HAP-1 (cell line): ENCODE measurements around the gene HDGFL3.

ENCODE experiments used
- DNase-seq, 2 experiments: peaks; one replicate each; pipeline ENCODE4 v3.0.0-alpha.2; 2016 to 2020; ENCODE audit warnings: low spot score in 2 of 2
- H3K27me3 ChIP-seq: fragments of 250-450 bp; sonication (Bioruptor Pico); 2 replicates; pipeline ENCODE4 v1.5.1; 2020; ENCODE audit warnings: low read depth, mild to moderate bottlenecking, moderate library complexity
- H3K36me3 ChIP-seq: fragments of 250-450 bp; sonication (Bioruptor Pico); replicated peaks from 2 replicates; pipeline ENCODE4 v1.5.1; 2020; ENCODE audit warnings: mild to moderate bottlenecking
- H3K4me1 ChIP-seq: fragments of 250-450 bp; sonication (Bioruptor Pico); 2 replicates; pipeline ENCODE4 v1.5.1; 2020; ENCODE audit warnings: mild to moderate bottlenecking
- H3K4me3 ChIP-seq: fragments of 250-450 bp; sonication (Bioruptor Pico); 2 replicates; pipeline ENCODE4 v1.5.1; 2020; ENCODE audit warnings: mild to moderate bottlenecking, moderate library complexity
- H3K9me3 ChIP-seq: fragments of 250-450 bp; sonication (Bioruptor Pico); 2 replicates; pipeline ENCODE4 v1.5.1; 2020; ENCODE audit warnings: mild to moderate bottlenecking, moderate library complexity
- in situ Hi-C: fragments of 300-500 bp; cut with MboI; formaldehyde crosslinking; loops from 3 replicates; pipeline ENCODE4 v1.14.3; 2020; ENCODE audit warnings: low sequenced_read_pairs, inconsistent platforms, mixed read lengths

HDGFL3 gene

DNA sequence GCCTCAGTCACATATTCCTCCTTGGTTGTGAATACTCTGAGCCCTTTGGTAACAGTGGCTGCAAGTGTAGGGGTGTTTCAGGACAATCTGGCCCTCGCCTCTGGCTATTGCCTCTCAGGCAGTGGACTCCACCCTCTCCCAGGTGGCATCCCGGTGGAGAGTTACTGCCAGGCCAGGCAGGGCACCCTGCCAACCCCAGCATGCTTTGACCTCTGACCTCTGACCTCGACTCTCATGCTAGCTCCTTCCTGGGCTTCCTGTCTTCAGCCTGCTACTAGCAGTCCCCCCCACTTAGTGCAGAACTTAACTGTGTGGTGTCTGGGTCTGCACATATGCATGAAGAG, 94.7 kb downstream of the HDGFL3 start:
- H3K36me3 ChIP-seq: no peaks in the 10 kb centered on the region
- peaks cover 4% of the 10 kb centered on the region; the same call in 1 of the 2 replicates for H3K4me1 ChIP-seq
- in situ Hi-C loops: no loop called here
- DNase-seq: no peak
- no peaks in the 10 kb centered on the region for H3K27me3 ChIP-seq
- no peak overlapping the region for H3K4me3 ChIP-seq
- H3K9me3 ChIP-seq: no peaks in the 10 kb centered on the region

DNA sequence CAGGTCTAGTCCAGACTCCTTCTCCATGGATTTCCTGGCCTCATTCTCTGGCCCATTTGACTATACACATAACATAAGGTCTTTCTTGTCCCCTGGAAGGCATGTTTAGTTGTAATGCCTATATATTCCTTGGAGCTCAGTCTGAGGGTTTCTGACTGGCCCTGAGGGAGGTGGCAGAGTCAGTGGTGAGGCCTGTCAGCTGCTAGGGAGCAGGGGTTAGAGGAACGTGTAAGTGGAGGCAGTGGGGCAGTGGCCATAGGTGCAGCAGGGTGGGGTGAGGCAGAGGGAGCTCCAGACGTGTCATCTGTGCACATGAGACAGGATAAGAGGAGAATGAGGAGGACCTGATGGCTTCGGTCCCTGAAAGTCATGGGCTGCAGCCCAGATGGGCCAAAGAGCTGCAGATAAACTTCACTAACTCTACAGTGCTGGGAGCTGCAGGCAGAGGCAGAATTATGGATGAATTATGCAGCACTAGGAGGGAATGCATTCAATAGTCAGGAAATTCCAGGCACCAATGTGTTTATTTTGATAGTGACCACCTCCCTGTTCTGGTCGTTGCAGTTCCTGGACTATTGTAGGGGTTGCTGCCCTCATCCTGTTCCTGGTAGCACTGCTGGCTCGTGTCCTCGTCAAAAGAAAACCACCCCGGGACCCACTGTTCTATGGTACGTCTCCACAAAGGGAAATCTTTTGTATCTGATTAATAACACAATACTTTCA, 95.2 kb downstream of the HDGFL3 start:
- Histone ChIP-seq H3K9me3 (no peaks in the 10 kb centered on the region), H3K27me3 (0 out of 2 replicates have a peak, but pooled peaks cover 3% of the 10 kb centered on the region), H3K4me3 (no peak overlapping the region), H3K36me3 (no peaks in the 10 kb centered on the region), H3K4me1 (peaks cover 7% of the 10 kb centered on the region; the same call in 1 of the 2 replicates)
- in situ Hi-C loops: no loop called here
- DNase-seq: no peak

DNA sequence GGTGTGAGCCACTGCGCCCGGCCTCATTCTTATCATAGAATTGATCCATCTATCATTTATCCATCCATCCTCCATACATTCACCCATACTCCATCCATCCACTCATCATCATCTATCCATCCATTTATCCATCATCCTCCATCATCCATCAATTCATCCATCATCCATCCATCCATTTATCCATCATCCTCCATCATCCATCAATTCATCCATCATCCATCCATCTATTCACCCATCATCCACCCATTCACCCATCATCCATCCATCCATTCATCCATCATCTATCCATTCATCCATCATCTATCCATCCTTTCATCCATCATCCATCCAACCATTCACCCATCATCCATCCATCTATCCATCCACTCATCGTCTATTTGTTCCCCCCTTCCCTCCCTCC, 96.5 kb downstream of the HDGFL3 start:
- H3K27me3 ChIP-seq: 0 out of 2 replicates have a peak, but pooled peaks cover 3% of the 10 kb centered on the region
- H3K4me3 ChIP-seq: no peak overlapping the region
- no peaks in the 10 kb centered on the region for H3K36me3 ChIP-seq
- DNase-seq: no peak
- no peaks in the 10 kb centered on the region for H3K9me3 ChIP-seq
- in situ Hi-C loops: no loop called here
- H3K4me1 ChIP-seq: peaks cover 13% of the 10 kb centered on the region

DNA sequence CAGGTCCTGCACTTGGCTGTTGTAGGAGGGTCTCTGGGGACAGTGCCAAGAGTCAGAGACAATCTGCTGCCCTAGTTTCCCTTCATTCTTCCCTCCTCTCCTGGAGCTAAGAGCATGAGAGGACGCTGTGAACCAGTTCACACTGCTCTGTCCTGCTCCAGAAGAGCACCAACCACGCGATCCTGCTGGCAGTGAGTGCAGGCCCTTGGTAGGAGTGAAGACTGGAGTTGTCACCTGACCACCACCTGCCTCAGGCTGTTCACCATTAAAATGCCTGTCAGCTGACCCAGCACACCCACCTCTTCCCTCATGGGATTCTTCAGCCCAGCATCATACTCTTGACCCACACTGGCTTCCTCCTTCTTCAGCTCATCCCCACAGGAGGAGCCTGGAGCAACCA, 97.2 kb downstream of the HDGFL3 start:
- in situ Hi-C loops: no loop called here
- no peak for DNase-seq
- 0 out of 2 replicates have a peak, but pooled peaks cover 3% of the 10 kb centered on the region for H3K27me3 ChIP-seq

DNA sequence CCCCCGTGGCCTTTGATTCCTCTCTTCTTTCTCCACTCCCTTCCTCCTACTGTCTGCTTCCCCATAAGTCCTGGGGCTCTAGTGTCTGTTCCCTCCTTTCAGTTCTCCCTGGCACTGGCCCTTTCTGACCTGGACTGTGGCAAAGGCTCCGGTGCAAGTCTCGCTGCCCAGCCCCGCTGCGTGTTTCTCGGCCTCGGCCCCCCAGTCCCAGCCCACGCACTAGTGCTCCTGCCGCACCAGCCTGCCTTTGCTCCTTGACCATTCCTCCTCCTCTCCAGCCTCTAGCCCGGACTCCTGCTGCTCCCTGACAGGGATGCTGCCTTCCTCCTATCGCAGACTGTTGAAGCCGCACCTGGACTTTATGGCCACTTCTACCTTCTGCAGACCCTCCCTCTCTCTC, 98.1 kb downstream of the HDGFL3 start:
- in situ Hi-C loops: no loop called here
- H3K4me3 ChIP-seq: no peak overlapping the region
- DNase-seq: no peak
- 0 out of 2 replicates have a peak, but pooled peaks cover 3% of the 10 kb centered on the region for H3K27me3 ChIP-seq
- H3K4me1 ChIP-seq: peaks cover 13% of the 10 kb centered on the region
- H3K36me3 ChIP-seq: no peaks in the 10 kb centered on the region
- H3K9me3 ChIP-seq: no peaks in the 10 kb centered on the region

More for the DNA sequence above, 97.2 kb downstream of the HDGFL3 start:
- Histone ChIP-seq H3K36me3 (no peaks in the 10 kb centered on the region), H3K9me3 (no peaks in the 10 kb centered on the region), H3K4me1 (peaks cover 13% of the 10 kb centered on the region), H3K4me3 (no peak overlapping the region)

DNA sequence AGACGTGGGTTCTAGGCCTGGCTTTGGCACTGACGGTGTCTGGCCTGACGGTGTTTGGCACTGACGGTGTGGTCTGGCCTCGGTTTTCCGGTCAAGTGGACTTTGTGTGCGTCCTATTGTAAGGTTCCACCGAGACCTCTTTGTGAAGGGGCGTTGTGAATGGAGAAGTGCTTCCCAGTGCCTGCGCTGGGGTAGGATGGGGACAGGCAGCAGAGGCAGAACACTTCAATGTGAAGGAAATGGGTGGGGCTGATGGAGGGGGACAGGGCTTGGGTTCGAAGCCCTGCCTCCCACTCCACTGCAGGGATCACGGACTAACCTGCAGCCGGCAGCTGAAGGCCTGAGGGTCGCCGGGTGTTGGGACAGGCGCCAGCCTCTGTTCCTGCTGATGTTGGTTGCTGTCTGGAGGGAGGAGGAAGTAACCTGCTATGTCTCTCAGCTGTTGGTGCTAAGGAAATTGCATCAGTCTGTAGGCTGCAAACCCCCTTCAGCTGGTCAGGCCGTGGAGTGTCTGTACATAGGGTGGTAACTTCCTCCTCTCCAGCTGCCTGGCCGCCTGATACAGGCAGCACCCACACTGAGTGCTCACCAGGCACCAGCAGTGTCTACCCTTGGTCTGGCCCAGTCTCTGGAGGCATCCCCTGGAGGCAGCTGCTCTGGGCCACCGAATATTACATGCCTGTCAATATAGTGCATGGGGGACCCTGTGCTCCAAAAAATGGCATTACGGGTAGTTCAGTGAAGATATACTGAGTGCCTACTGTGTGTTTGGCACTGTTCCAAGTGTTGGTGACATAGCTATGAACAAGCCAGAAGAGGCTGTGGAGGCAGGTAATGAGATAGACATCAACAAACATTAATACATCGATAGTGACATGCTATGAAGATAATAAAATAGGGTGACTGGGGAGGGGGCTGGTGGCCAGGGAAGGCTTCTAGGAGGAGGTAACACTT, 99.1 kb downstream of the HDGFL3 start:
- H3K9me3 ChIP-seq: no peaks in the 10 kb centered on the region
- in situ Hi-C loops: no loop called here
- H3K36me3 ChIP-seq: no peaks in the 10 kb centered on the region
- peak in 1 of 2 experiments; percentile 33 for DNase-seq
- peaks cover 13% of the 10 kb centered on the region for H3K4me1 ChIP-seq
- 0 out of 2 replicates have a peak, but pooled peaks cover 3% of the 10 kb centered on the region for H3K27me3 ChIP-seq
- peak overlapping the region; percentile 46 for H3K4me3 ChIP-seq

DNA sequence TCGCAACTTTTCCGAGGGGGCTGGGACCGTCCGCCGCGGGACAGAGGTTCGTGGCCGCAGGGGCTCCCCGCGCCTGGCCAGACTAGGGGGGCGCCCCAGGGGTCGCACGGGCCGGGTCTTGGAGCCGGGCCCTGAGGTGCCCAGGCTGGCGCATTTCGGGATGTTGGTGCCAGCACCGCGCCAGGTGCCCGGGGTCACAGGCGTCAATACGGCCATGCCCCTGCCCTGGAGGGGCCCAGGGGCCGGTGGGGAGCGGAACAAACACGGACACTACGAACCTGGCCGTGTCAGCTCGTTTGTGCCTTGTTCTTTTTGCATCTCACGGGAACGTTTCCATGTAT, 99.8 kb downstream of the HDGFL3 start:
- Histone ChIP-seq H3K36me3 (no peaks in the 10 kb centered on the region), H3K4me1 (peaks cover 13% of the 10 kb centered on the region), H3K27me3 (0 out of 2 replicates have a peak, but pooled peaks cover 3% of the 10 kb centered on the region), H3K9me3 (no peaks in the 10 kb centered on the region), H3K4me3 (peak overlapping the region; percentile 46)
- no peak for DNase-seq
- in situ Hi-C loops: no loop called here

DNA sequence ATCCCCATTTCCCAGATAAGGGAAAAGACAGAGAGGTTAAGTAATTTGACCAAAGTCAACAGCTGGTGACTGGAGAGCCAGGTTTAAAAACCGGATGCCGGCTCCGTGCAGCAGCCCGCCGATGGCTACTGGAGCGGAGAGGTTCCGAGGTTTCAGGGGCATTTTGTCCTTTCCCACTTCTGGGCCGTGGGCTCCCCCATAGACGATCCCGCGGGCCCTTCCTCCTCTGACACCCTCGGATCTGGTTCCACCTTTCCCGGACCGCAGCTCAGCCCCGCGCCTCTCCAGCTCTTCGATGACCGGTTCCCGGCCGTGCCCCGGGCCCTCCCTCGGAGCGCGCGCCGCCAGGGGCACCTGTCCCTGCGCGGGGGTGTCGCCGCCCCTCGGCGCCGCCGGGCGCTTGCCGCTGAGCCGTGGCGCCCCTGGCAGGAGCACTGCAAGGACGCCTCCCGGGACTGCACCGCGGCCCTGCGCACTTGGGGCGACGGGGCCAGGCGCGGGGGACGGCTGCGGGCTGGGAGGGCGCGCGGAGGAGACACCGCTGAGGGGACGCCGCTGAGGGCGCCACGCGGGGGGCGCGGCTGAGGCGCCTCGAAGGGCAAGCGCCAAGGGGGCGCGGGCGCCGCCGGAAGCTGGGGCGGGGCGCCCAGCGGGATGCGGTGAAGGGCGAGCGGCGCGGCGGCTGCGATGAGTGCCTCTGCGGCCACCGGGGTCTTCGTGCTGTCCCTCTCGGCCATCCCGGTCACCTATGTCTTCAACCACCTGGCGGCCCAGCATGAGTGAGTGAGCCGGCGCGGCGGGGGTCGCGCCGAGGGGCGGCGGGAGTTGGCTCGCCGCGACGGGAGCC, 100.4 kb downstream of the HDGFL3 start, which contains the start of gene TM6SF1:
TM6SF1 (plus strand) TSS at position 652 of the 847 bp plus-strand sequence; CDS start at position 688, 36 bp downstream.
- DNase-seq: peak; percentile 28 to 66
- no peaks in the 10 kb centered on the region for H3K36me3 ChIP-seq
- in situ Hi-C loops: no loop called here
- H3K27me3 ChIP-seq: 0 out of 2 replicates have a peak, but pooled peaks cover 3% of the 10 kb centered on the region
- H3K4me3 ChIP-seq: peak within 1 kb of the TSS; percentile 46
- H3K4me1 ChIP-seq: peaks cover 13% of the 10 kb centered on the region
- H3K9me3 ChIP-seq: no peaks in the 10 kb centered on the region

DNA sequence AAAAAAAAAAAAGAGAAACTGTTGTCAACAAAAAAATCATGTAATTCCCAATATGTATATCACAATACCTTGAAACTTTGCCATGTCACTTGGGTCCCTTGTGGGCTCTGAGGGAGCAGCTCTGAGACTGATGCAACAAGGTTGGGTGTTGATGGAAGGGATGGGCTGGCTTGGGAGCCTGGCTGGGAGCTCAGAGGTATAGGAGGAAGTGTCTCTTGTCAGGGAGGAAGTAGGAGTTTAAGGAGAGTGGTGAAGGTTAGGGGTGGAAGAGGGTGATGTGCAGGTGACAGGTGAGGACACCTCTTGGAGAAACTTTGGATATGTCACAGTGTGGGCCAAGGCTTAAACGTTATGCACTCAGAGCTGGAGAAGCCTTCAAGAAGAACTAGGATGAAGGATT, 102.2 kb downstream of the HDGFL3 start:
- H3K9me3 ChIP-seq: no peaks in the 10 kb centered on the region
- H3K27me3 ChIP-seq: 0 out of 2 replicates have a peak, but pooled peaks cover 3% of the 10 kb centered on the region
- in situ Hi-C loops: no loop called here
- no peak overlapping the region for H3K4me3 ChIP-seq
- H3K36me3 ChIP-seq: no peaks in the 10 kb centered on the region
- peaks cover 13% of the 10 kb centered on the region for H3K4me1 ChIP-seq
- DNase-seq: peak in 1 of 2 experiments; percentile 8

DNA sequence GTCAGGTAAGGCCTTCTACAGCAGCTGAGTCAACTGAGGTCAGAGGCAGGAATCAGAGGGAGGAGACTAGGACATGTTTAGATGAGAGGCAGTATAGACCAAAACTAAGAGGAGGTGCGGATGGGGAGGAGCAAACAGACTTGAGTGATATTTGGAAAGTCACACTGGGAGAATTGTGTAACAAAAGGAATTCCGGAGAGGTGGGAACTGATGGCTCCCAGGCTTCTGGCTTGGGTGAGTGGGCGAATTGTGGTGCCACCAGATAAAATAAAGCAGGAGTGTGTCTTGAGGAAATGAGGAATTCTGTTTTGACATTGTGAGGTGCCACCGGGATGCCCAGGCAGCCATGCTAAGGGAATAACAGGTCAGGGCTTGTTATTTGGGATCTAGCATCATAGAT, 103.5 kb downstream of the HDGFL3 start:
- no peak overlapping the region for H3K4me3 ChIP-seq
- H3K36me3 ChIP-seq: no peaks in the 10 kb centered on the region
- H3K9me3 ChIP-seq: no peaks in the 10 kb centered on the region
- in situ Hi-C loops: no loop called here
- DNase-seq: no peak
- peaks cover 5% of the 10 kb centered on the region; the same call in 1 of the 2 replicates for H3K27me3 ChIP-seq
- H3K4me1 ChIP-seq: peaks cover 25% of the 10 kb centered on the region

DNA sequence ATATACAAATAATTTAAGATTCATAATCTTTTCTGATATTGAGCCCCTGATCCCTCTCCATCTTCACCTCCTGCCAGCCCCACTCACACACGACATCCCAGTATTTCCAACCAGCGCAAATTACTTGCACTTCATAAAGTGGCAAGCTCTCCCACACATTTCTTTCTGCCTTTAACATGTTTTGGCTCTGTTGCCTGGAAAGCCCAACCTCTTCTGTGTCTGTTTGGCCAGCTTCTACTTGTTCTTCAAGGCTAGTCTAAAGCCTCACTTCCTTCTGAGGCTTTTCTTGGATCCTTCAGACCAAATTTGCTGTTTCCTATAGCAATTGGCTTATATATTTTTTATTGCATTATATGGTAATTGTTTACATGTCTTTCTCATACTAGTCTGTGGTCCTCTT, 105.3 kb downstream of the HDGFL3 start:
- in situ Hi-C loops: no loop called here
- Histone ChIP-seq H3K4me3 (no peak overlapping the region), H3K9me3 (peaks cover 6% of the 10 kb centered on the region), H3K27me3 (peaks cover 8% of the 10 kb centered on the region; the same call in 1 of the 2 replicates), H3K4me1 (peaks cover 18% of the 10 kb centered on the region), H3K36me3 (no peaks in the 10 kb centered on the region)
- DNase-seq: no peak

DNA sequence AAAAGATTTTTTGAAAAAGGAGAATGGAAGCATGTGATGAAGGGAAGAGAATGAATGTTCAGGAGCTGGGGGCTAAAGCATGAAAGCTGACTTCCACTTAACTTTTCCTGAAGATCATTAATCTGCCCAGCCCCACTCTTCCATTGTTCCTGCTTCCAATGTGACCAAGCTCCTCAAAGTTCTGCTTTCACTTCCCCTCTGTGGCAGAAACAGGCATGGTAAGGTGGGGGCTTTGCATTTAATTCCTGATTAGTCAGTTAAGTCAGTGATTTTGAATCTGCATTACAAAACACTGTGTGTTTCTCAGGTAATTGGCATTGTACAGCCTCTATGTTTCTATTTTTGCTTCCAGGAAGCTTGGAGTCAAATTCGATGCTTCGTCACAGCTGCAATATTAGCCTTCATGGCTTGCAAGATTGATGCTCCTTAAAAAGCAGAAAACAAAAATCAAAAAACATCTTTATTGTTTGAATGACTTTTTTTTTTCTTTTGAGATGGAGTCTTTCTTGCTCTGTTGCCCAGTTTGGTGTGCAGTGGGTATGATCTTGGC, 107.5 kb downstream of the HDGFL3 start:
- DNase-seq: peak; percentile 43
- peaks cover 12% of the 10 kb centered on the region; the same call in 1 of the 2 replicates for H3K27me3 ChIP-seq
- no peaks in the 10 kb centered on the region for H3K36me3 ChIP-seq
- no peak overlapping the region for H3K4me3 ChIP-seq
- peaks cover 9% of the 10 kb centered on the region for H3K9me3 ChIP-seq
- in situ Hi-C loops: no loop called here
- peaks cover 12% of the 10 kb centered on the region for H3K4me1 ChIP-seq

DNA sequence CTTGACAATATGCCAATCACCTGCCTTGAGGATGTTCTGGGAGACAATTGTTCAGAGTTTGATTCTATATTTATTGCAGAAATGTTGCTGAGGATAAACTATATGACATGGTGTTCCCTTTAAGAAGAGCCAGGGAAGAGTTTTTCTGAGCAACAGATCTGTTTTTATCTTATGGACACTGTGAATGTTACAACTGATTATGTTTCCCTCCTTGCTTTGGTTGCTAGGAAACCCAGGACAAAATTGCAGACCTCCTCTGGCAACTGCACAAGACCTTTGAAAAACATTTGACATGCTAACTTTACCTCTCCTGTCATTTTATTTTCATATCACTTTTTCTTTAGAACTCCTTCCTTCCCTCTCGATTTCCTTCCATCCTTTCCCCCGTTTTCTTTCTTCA, 108.3 kb downstream of the HDGFL3 start:
- H3K4me3 ChIP-seq: no peak overlapping the region
- H3K27me3 ChIP-seq: peaks cover 12% of the 10 kb centered on the region; the same call in 1 of the 2 replicates
- peaks cover 9% of the 10 kb centered on the region for H3K9me3 ChIP-seq
- peaks cover 12% of the 10 kb centered on the region for H3K4me1 ChIP-seq
- H3K36me3 ChIP-seq: no peaks in the 10 kb centered on the region
- in situ Hi-C loops: no loop called here
- DNase-seq: no peak
